Transverse colon (tissue), 4 donors: ENCODE results near the gene SPAG8.

Experiments
- EP300 ChIP-seq: sonication (generic); formaldehyde crosslinking; IDR thresholded peaks from one replicate; pipeline ENCODE4 v1.6.1; 2017; ENCODE audit warnings: antibody characterized with exemption, low read depth
- POLR2A ChIP-seq: fragments of 450-650 bp; IDR thresholded peaks from one replicate; pipeline ENCODE4 v1.6.1; 2016; ENCODE audit warnings: antibody characterized with exemption, mild to moderate bottlenecking, moderate library complexity
- POLR2AphosphoS5 ChIP-seq, 3 donors: sonication (generic); formaldehyde crosslinking; IDR thresholded peaks; one replicate each; pipeline ENCODE4 v1.6.1; 2016; ENCODE audit warnings: antibody characterized with exemption in 3 of 3
- TF ChIP-seq, protein P1 (sequence below), 5 experiments: fragments of 200-600 bp in 3 of 5; fragments of 450-650 bp in 2 of 5; sonication (generic) in 3 of 5; IDR thresholded peaks; 1 replicate in 2 of 5; 2 replicates in 3 of 5; pipeline ENCODE4 v1.5.1; 2016 to 2017; ENCODE audit warnings: antibody characterized with exemption in 5 of 5, inconsistent platforms in 3 of 5, mild to moderate bottlenecking in 2 of 5, moderate library complexity in 1 of 5

DNA sequence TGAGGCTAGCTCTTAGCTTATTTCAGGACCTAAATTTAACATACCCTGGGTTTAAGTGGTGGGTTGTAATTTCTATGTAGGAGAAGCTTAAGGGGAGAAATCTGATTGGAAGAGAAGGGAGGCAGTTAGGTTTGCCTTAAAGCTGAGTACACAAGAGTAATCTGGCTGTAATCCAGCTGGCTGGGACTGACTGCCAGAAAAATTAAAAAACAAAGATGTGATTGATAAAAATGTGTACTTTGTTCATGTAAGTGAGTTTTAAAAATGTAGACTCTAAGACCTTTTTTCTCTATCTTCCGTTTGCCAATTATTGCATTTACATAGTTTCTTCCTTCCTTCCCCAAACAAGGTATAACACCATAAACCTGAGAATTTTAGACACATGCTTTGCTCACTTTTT, 40.5 kb downstream of the SPAG8 start:
- no peak for TF ChIP-seq POLR2AphosphoS5 (IDR thresholded peaks at IDR 0.05)
- TF ChIP-seq, protein P1, sequence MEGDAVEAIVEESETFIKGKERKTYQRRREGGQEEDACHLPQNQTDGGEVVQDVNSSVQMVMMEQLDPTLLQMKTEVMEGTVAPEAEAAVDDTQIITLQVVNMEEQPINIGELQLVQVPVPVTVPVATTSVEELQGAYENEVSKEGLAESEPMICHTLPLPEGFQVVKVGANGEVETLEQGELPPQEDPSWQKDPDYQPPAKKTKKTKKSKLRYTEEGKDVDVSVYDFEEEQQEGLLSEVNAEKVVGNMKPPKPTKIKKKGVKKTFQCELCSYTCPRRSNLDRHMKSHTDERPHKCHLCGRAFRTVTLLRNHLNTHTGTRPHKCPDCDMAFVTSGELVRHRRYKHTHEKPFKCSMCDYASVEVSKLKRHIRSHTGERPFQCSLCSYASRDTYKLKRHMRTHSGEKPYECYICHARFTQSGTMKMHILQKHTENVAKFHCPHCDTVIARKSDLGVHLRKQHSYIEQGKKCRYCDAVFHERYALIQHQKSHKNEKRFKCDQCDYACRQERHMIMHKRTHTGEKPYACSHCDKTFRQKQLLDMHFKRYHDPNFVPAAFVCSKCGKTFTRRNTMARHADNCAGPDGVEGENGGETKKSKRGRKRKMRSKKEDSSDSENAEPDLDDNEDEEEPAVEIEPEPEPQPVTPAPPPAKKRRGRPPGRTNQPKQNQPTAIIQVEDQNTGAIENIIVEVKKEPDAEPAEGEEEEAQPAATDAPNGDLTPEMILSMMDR (IDR thresholded peaks at IDR 0.05) = no peak
- no peak for TF ChIP-seq EP300
- no peak for TF ChIP-seq POLR2A
